ENCODE data around the gene FHL2.

Gene FHL2

GRCh38 chr2:105396254-105397024, 2.4 kb downstream of the FHL2 start:
- DNase-seq: peak; percentile 95

- DNase-seq: no peak
Measured at GRCh38 chr2:105395691-105396090, 3.2 kb downstream of the FHL2 start.

- DNase-seq: no peak
Measured at GRCh38 chr2:105394951-105395611, 3.8 kb downstream of the FHL2 start.

GRCh38 chr2:105393373-105394055, 5.3 kb downstream of the FHL2 start:
- DNase-seq: peak; percentile 57

- no peak for DNase-seq
Measured at GRCh38 chr2:105391763-105392662, 6.8 kb downstream of the FHL2 start.

GRCh38 chr2:105391058-105391627, 7.7 kb downstream of the FHL2 start:
- no peak for DNase-seq

GRCh38 chr2:105390454-105390853, 8.4 kb downstream of the FHL2 start:
- DNase-seq: no peak

- DNase-seq: peak; percentile 72
Measured at GRCh38 chr2:105388971-105389381, 9.9 kb downstream of the FHL2 start.

- no peak for DNase-seq
Measured at GRCh38 chr2:105387225-105387624, 11.6 kb downstream of the FHL2 start.

GRCh38 chr2:105385731-105386540, 12.9 kb downstream of the FHL2 start:
- no peak for DNase-seq

GRCh38 chr2:105384861-105385260, 14.0 kb downstream of the FHL2 start:
- no peak for DNase-seq

GRCh38 chr2:105384216-105384615, 14.6 kb downstream of the FHL2 start:
- no peak for DNase-seq

- DNase-seq: no peak
Measured at GRCh38 chr2:105383432-105384166, 15.3 kb downstream of the FHL2 start.

- DNase-seq: no peak
Measured at GRCh38 chr2:105382177-105382576, 16.7 kb downstream of the FHL2 start.

GRCh38 chr2:105381101-105381668, 17.7 kb downstream of the FHL2 start:
- no peak for DNase-seq

- DNase-seq: no peak
Measured at GRCh38 chr2:105380432-105381100, 18.3 kb downstream of the FHL2 start.

GRCh38 chr2:105379741-105380186, 19.1 kb downstream of the FHL2 start:
- no peak for DNase-seq

GRCh38 chr2:105378921-105379383, 19.9 kb downstream of the FHL2 start:
- no peak for DNase-seq

GRCh38 chr2:105378276-105378840, 20.5 kb downstream of the FHL2 start:
- no peak for DNase-seq

Measured in amniotic stem cell (primary cell).